CD14-positive monocyte (primary cell): ENCODE measurements around the gene XCR1. TPM values are rescaled to one million over a fixed set of nuclear protein-coding genes. Genes with fewer than 3 reads are reported as not detected.

Source experiments
- DNase-seq, 3 donors: peaks; one replicate each; pipeline ENCODE4 v3.0.0-alpha.2; 2011 to 2022
- H2AFZ ChIP-seq: 2 replicates; pipeline ENCODE4 v1.6.0; 2012; ENCODE audit warnings: mild to moderate bottlenecking, low read depth, low read length, inconsistent platforms; ENCODE audit not compliant: insufficient read depth, poor library complexity, severe bottlenecking
- H3K27ac ChIP-seq, 2 donors: 1 replicate in 1 of 2; 2 replicates in 1 of 2; pipeline ENCODE4 v1.5.1; 2012 to 2013; ENCODE audit warnings: low read length in 2 of 2, control low read depth in 1 of 2, inconsistent platforms in 1 of 2, low read depth in 1 of 2, mild to moderate bottlenecking in 1 of 2
- H3K27me3 ChIP-seq, 2 donors: one replicate each; pipeline versions ENCODE4 v1.6.0 to v1.6.1; 2011 to 2013; ENCODE audit warnings: low read length in 2 of 2; ENCODE audit not compliant: control insufficient read depth in 2 of 2, insufficient read depth in 2 of 2
- H3K36me3 ChIP-seq, 2 donors: replicated peaks in 1 of 2; 1 replicate in 1 of 2; 2 replicates in 1 of 2; pipeline versions ENCODE4 v1.5.1 to v1.6.1; 2012 to 2013; ENCODE audit warnings: low read length in 2 of 2, control low read depth in 1 of 2, inconsistent platforms in 1 of 2, mild to moderate bottlenecking in 1 of 2; ENCODE audit not compliant: insufficient read depth in 2 of 2, control insufficient read depth in 1 of 2
- H3K4me1 ChIP-seq, 2 donors: 1 replicate in 1 of 2; 2 replicates in 1 of 2; pipeline versions ENCODE4 v1.5.1 to v1.6.1; 2012 to 2013; ENCODE audit warnings: low read length in 2 of 2, control low read depth in 1 of 2, inconsistent platforms in 1 of 2, mild to moderate bottlenecking in 1 of 2, moderate library complexity in 1 of 2; ENCODE audit not compliant: insufficient read depth in 2 of 2, control insufficient read depth in 1 of 2
- H3K4me2 ChIP-seq: replicated peaks from 2 replicates; pipeline ENCODE3; 2012; ENCODE audit warnings: low read length, moderate library complexity, mild to moderate bottlenecking; ENCODE audit not compliant: poor library complexity, severe bottlenecking; ENCODE audit errors: extremely low read depth
- H3K4me3 ChIP-seq, 3 experiments: fragments of 200-600 bp in 1 of 3; sonication (generic) in 1 of 3; replicated peaks in 1 of 3; 1 replicate in 2 of 3; 2 replicates in 1 of 3; pipeline ENCODE4 v1.5.1; 2011 to 2013; ENCODE audit warnings: low read length in 3 of 3, mild to moderate bottlenecking in 3 of 3, control low read depth in 2 of 3, low read depth in 2 of 3, inconsistent platforms in 1 of 3, moderate library complexity in 1 of 3
- H3K79me2 ChIP-seq: 2 replicates; pipeline ENCODE4 v1.6.0; 2012; ENCODE audit warnings: mild to moderate bottlenecking, control low read depth, inconsistent platforms, low read length, moderate library complexity; ENCODE audit not compliant: insufficient read depth
- H3K9ac ChIP-seq: 2 replicates; pipeline ENCODE4 v1.6.0; 2017; ENCODE audit warnings: low read length, mild to moderate bottlenecking; ENCODE audit not compliant: insufficient read depth, poor library complexity, severe bottlenecking
- H3K9me3 ChIP-seq, 2 donors: replicated peaks in 1 of 2; 1 replicate in 1 of 2; 2 replicates in 1 of 2; pipeline versions ENCODE4 v1.5.1 to v1.6.1; 2012 to 2013; ENCODE audit warnings: low read length in 2 of 2, control low read depth in 1 of 2; ENCODE audit not compliant: control insufficient read depth in 1 of 2, insufficient read depth in 1 of 2
- H4K20me1 ChIP-seq: 2 replicates; pipeline ENCODE4 v1.6.0; 2012; ENCODE audit warnings: mild to moderate bottlenecking, low read length, control low read depth, moderate library complexity; ENCODE audit not compliant: insufficient read depth
- H3K27ac Mint-ChIP-seq, 7 donors: one replicate each; pipeline ENCODE4 v1.8.0; 2020; ENCODE audit warnings: mild to moderate bottlenecking in 7 of 7, mixed read lengths in 7 of 7, moderate library complexity in 6 of 7, inconsistent platforms in 2 of 7
- H3K27me3 Mint-ChIP-seq, 3 donors: one replicate each; pipeline ENCODE4 v1.8.0; 2021 to 2022; ENCODE audit warnings: low read depth in 3 of 3, mild to moderate bottlenecking in 3 of 3, mixed read lengths in 3 of 3, moderate library complexity in 3 of 3, inconsistent platforms in 1 of 3
- H3K36me3 Mint-ChIP-seq, 2 donors: one replicate each; pipeline ENCODE4 v1.8.0; 2020; ENCODE audit warnings: mixed read lengths in 2 of 2, inconsistent platforms in 1 of 2, mild to moderate bottlenecking in 1 of 2
- H3K4me1 Mint-ChIP-seq: one replicate; pipeline ENCODE4 v1.8.0; 2020; ENCODE audit warnings: mild to moderate bottlenecking, mixed read lengths
- H3K4me3 Mint-ChIP-seq, 2 donors: one replicate each; pipeline ENCODE4 v1.8.0; 2020; ENCODE audit warnings: mild to moderate bottlenecking in 2 of 2, mixed read lengths in 2 of 2, moderate library complexity in 1 of 2
- H3K9me3 Mint-ChIP-seq, 7 donors: one replicate each; pipeline ENCODE4 v1.8.0; 2020 to 2022; ENCODE audit warnings: mixed read lengths in 7 of 7, mild to moderate bottlenecking in 6 of 7, moderate library complexity in 6 of 7, inconsistent platforms in 2 of 7
- CTCF ChIP-seq: fragments of 200-600 bp; IDR thresholded peaks from one replicate; pipeline ENCODE4 v1.8.0; 2022; ENCODE audit warnings: antibody characterized with exemption, mild to moderate bottlenecking
- WGBS: methylation state at CpG from one replicate; pipeline ENCODE4 v1.1.5; 2013; ENCODE audit warnings: missing lambda C conversion rate; ENCODE audit not compliant: insufficient coverage; 5-methylcytosine and 5-hydroxymethylcytosine counted together
- intact Hi-C, 2 donors: fragments of 100-400 bp; cut with micrococcal nuclease; formaldehyde crosslinking; loops; one replicate each; pipeline versions ENCODE4 v1.15.0 to v1.15.1; 2023
- polyA plus RNA-seq, 3 donors: library from polyadenylated mRNA; depleted of rRNA in 1 of 3; unstranded in 2 of 3; stranded (reverse) in 1 of 3; fragments of 300-500 nt in 2 of 3; fragments of >200 nt in 1 of 3; fragmentation: Illumina TruSeq in 2 of 3; gene quantifications; 1 replicate in 2 of 3; 2 replicates in 1 of 3; pipeline ENCODE4 v1.2.3, GENCODE V29; 2012 to 2021

Gene XCR1
- polyA plus RNA-seq, 3 donors: 0.03 to 0.05 TPM; not detected in 1

GRCh38 chr3:45992133-45992729 lies 35.1 kb downstream of the XCR1 start:
- Histone ChIP-seq H3K4me1 (peaks cover 57 to 73% of the 10 kb centered on the region in 2 donors), H3K4me3 (no peak overlapping the region), H3K9ac (no peak overlapping the region), H3K79me2 (peaks cover 66% of the 10 kb centered on the region), H3K9me3 (no peaks in the 10 kb centered on the region), H2AFZ (no peak overlapping the region), H3K27ac (no peak overlapping the region), H3K4me2 (no peak overlapping the region), H3K27me3 (no peaks in the 10 kb centered on the region), H4K20me1 (peaks cover 54% of the 10 kb centered on the region), H3K36me3 (no peaks in the 10 kb centered on the region)
- WGBS: no CpG with 5 or more reads among the region's 2 CpGs
- TF ChIP-seq CTCF: no peak
- H3K9me3 Mint-ChIP-seq: no peaks in the 10 kb centered on the region
- intact Hi-C loops: no loop called here
- peaks cover 25 to 27% of the 10 kb centered on the region in 2 donors for H3K36me3 Mint-ChIP-seq
- peak overlapping the region in 1 of 7 donors; percentile 26 for H3K27ac Mint-ChIP-seq
- H3K4me1 Mint-ChIP-seq: peaks cover 79% of the 10 kb centered on the region
- H3K27me3 Mint-ChIP-seq: peaks cover 0 to 5% (median 0%) of the 10 kb centered on the region in 3 donors
- peak overlapping the region in 1 of 2 donors; percentile 30 for H3K4me3 Mint-ChIP-seq
- no peak for DNase-seq

- no peak for TF ChIP-seq CTCF
- Histone ChIP-seq H3K27me3 (no peaks in the 10 kb centered on the region), H3K79me2 (peaks cover 74% of the 10 kb centered on the region), H3K4me2 (no peak overlapping the region), H4K20me1 (peaks cover 63% of the 10 kb centered on the region), H3K4me3 (no peak overlapping the region), H2AFZ (no peak overlapping the region), H3K9ac (no peak overlapping the region), H3K27ac (no peak overlapping the region), H3K36me3 (no peaks in the 10 kb centered on the region), H3K4me1 (peaks cover 49 to 66% of the 10 kb centered on the region in 2 donors), H3K9me3 (no peaks in the 10 kb centered on the region)
- 77% methylated on average over 1 of the region's 6 CpGs for WGBS
- intact Hi-C loops: no loop called here
- peaks cover 29 to 31% of the 10 kb centered on the region in 2 donors for H3K36me3 Mint-ChIP-seq
- peak overlapping the region in 2 of 7 donors; percentile 26 to 78 for H3K27ac Mint-ChIP-seq
- peaks cover 72% of the 10 kb centered on the region for H3K4me1 Mint-ChIP-seq
- peaks cover 0 to 2% (median 0%) of the 10 kb centered on the region in 3 donors for H3K27me3 Mint-ChIP-seq
- no peak overlapping the region for H3K4me3 Mint-ChIP-seq
- H3K9me3 Mint-ChIP-seq: no peaks in the 10 kb centered on the region
- DNase-seq: no peak
Measured at GRCh38 chr3:45991341-45991740, 35.9 kb downstream of the XCR1 start.
